Thyroid gland (tissue), 4 donors: ENCODE measurements around the gene MBNL2.

Source experiments
- CTCF ChIP-seq, 6 experiments: fragments of 200-600 bp in 3 of 6; fragments of 450-650 bp in 3 of 6; sonication (generic) in 3 of 6; IDR thresholded peaks; one replicate each; pipeline ENCODE4 v1.5.1; 2016 to 2019; ENCODE audit warnings: antibody characterized with exemption in 6 of 6, mild to moderate bottlenecking in 2 of 6, inconsistent platforms in 1 of 6, moderate library complexity in 1 of 6
- POLR2A ChIP-seq, 2 donors: fragments of 450-650 bp; IDR thresholded peaks; one replicate each; pipeline ENCODE4 v1.6.1; 2017; ENCODE audit warnings: antibody characterized with exemption in 2 of 2, mild to moderate bottlenecking in 2 of 2, moderate library complexity in 1 of 2

GRCh38 chr13:97182111-97182890, 39.8 kb upstream of the MBNL2 start:
- TF ChIP-seq CTCF (IDR thresholded peaks at IDR 0.05) (no peak), POLR2A (IDR thresholded peaks at IDR 0.05) (no peak)
